Mucosa of descending colon (tissue), 3 donors: ENCODE results near the gene ACTC1. TPM values are rescaled to one million over a fixed set of nuclear protein-coding genes. Genes with fewer than 3 reads are reported as not detected.

Experiments used
- ATAC-seq: fragments of 200-7000 bp; cut with Tn5 transposase; one replicate; pipeline ENCODE4 v1.9.1; 2020; ENCODE audit warnings: mild to moderate bottlenecking, moderate library complexity
- DNase-seq, 3 donors: peaks; one replicate each; pipeline ENCODE4 v3.0.0-alpha.2; 2020
- H3K36me3 ChIP-seq: fragments of 200-600 bp; one replicate; pipeline ENCODE4 v1.8.0; 2021; ENCODE audit warnings: low read depth, mild to moderate bottlenecking
- H3K4me1 ChIP-seq: fragments of 200-600 bp; one replicate; pipeline ENCODE4 v1.8.0; 2021; ENCODE audit warnings: low read depth, mild to moderate bottlenecking
- H3K4me3 ChIP-seq: fragments of 200-600 bp; one replicate; pipeline ENCODE4 v1.8.0; 2021; ENCODE audit warnings: mild to moderate bottlenecking
- H3K9me3 ChIP-seq: fragments of 200-600 bp; one replicate; pipeline ENCODE4 v1.8.0; 2021; ENCODE audit warnings: mild to moderate bottlenecking
- CTCF ChIP-seq: fragments of 200-600 bp; IDR thresholded peaks from one replicate; pipeline ENCODE4 v1.8.0; 2022; ENCODE audit warnings: antibody characterized with exemption, mild to moderate bottlenecking
- intact Hi-C, 2 donors: fragments of 100-400 bp; cut with DNase I in 1 of 2; cut with micrococcal nuclease in 1 of 2; formaldehyde crosslinking; loops; one replicate each; pipeline versions ENCODE4 v1.11.0 to v1.11.1; 2022; cut with DNase I, micrococcal nuclease
- total RNA-seq, 3 donors: library from RNA; stranded (reverse); fragmentation: NEBNext Ultra II Directional in 2 of 3; extraction: Animal tissue kit (Norgen Biotek cat#: 25700) in 2 of 3; gene quantifications; one replicate each; pipeline versions ENCODE4 v1.2.1 to v1.2.4, GENCODE V29; 2021 to 2023
- donor health status: DM: no; HTN: no; CAD: no; lungs with moderate emphysema.
- donor health status: DM: no; HTN: no; CAD: no.
- donor health status: DM: no; HTN: yes; CAD: no.

Gene ACTC1
- total RNA-seq, 3 donors from 2014 or later = 0.64 to 10.7 (median 1.3) TPM

GRCh38 chr15:34765741-34766140, 29.6 kb downstream of the ACTC1 start:
- no peak for ATAC-seq

GRCh38 chr15:34760909-34761308, 34.4 kb downstream of the ACTC1 start:
- Histone ChIP-seq H3K4me1 (no peaks in the 10 kb centered on the region), H3K9me3 (no peaks in the 10 kb centered on the region), H3K36me3 (no peaks in the 10 kb centered on the region), H3K4me3 (no peak overlapping the region)
- intact Hi-C loops = no loop called here
- TF ChIP-seq CTCF = no peak
- DNase-seq (no peak), ATAC-seq (no peak)

More at GRCh38 chr15:34765741-34766140, 29.6 kb downstream of the ACTC1 start:
- TF ChIP-seq CTCF = no peak
- intact Hi-C loops = no loop called here
- no peak overlapping the region for H3K4me3 ChIP-seq
- H3K9me3 ChIP-seq = no peaks in the 10 kb centered on the region
- H3K36me3 ChIP-seq = no peaks in the 10 kb centered on the region
- H3K4me1 ChIP-seq = no peaks in the 10 kb centered on the region
- no peak for DNase-seq

GRCh38 chr15:34759992-34760391, 35.4 kb downstream of the ACTC1 start:
- Histone ChIP-seq H3K4me3 (no peak overlapping the region), H3K36me3 (no peaks in the 10 kb centered on the region), H3K9me3 (no peaks in the 10 kb centered on the region), H3K4me1 (no peaks in the 10 kb centered on the region)
- intact Hi-C loops = no loop called here
- no peak for ATAC-seq
- TF ChIP-seq CTCF = no peak
- no peak for DNase-seq

GRCh38 chr15:34759347-34759746, 36.0 kb downstream of the ACTC1 start:
- intact Hi-C loops = no loop called here
- no peak for TF ChIP-seq CTCF
- DNase-seq (no peak), ATAC-seq (no peak)
- Histone ChIP-seq H3K9me3 (no peaks in the 10 kb centered on the region), H3K36me3 (no peaks in the 10 kb centered on the region), H3K4me1 (no peaks in the 10 kb centered on the region), H3K4me3 (no peak overlapping the region)

GRCh38 chr15:34757262-34757661, 38.1 kb downstream of the ACTC1 start:
- no peaks in the 10 kb centered on the region for H3K9me3 ChIP-seq
- no peak for TF ChIP-seq CTCF
- DNase-seq (no peak), ATAC-seq (no peak)
- H3K36me3 ChIP-seq = no peaks in the 10 kb centered on the region
- intact Hi-C loops = no loop called here
- H3K4me1 ChIP-seq = no peaks in the 10 kb centered on the region
- H3K4me3 ChIP-seq = no peak overlapping the region

GRCh38 chr15:34755419-34755773, 40.0 kb downstream of the ACTC1 start:
- ATAC-seq = no peak
- Histone ChIP-seq H3K4me3 (no peak overlapping the region), H3K9me3 (no peaks in the 10 kb centered on the region), H3K4me1 (no peaks in the 10 kb centered on the region), H3K36me3 (no peaks in the 10 kb centered on the region)
- TF ChIP-seq CTCF = no peak
- intact Hi-C loops = no loop called here
- DNase-seq = no peak
